Endometrium (tissue), 2 donors: ENCODE measurements around the gene ITPR2.
"Not testable (repeated sequence)": the region's sequence is repeated elsewhere in the genome, so short reads cannot be mapped to it uniquely, and the experiment has no call there.

Experiments used
- FAIRE-seq: peaks from 2 replicates; lab custom pipeline; 2012; peaks lifted over from hg19 to GRCh38; lab: Jason Lieb, UNC
- donor health status: control.
- donor health status: control.

The ITPR2 gene

DNA sequence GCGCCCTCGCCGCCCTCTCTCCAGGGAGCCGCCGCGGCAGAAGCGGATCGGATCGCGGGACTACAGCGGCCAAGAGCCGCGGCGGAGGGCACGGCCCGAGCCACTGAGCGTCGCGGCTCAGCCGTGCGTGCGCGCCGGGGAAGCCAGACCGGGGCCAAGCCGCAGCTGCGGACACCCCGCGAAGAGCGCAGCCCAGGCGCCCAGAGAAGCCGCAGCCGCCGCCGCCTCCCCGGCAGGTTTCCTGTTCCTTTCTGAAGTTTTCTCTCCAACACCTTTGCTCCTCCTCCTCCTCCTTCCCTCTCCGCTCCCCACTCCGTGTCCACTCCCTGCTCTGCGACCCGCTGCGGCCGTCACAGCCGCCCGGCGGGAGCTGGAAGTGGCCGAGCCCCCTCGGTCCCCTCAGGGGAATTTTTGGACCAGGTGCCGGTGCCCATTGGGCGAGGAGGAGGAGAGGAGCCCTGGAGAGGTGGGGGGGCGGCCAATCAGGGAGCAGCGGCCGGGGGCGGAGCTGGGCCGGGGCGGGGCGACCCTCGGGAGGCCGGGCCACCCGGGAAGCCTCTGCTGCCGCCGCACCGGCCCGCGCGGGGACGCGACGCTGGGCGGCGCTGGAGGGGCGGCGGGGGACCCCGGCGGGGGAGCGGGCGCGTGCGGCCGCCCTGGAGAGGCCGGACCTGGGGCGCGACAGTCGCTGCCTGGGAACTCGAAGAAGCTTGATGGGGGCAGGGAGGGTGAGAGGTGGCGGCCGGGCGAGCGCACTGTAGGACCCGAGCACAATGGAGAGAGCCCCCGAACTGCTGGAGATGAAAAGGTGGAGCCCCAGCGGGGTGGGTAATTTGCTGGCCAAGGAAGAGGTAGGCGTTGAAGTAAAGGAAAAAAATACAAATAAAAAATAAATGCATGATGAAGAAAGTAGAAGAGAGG, at the start of gene ITPR2:
ITPR2 (minus strand) TSS at position 373 of the 921 bp plus-strand sequence. CDS start 413 bp downstream, outside the sequence.
- no peak for FAIRE-seq

DNA sequence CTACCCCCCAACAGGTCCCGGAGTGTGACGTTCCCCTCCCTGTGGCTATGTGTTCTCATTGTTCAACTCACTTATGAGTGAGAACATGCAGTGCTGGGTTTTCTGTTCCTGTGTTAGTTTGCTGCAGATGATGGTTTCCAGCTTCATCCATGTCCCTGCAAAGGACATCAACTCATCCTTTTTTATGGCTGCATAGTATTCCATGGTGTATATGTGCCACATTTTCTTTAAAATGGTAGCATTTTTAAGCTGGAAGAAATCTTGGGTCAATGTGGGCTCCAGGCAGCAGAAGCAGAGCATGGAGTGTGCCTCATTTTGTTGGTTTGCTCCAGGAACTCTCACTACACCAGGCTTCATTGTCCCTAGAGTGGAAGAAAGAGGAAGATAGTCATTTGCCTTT, 47.6 kb upstream of the ITPR2 start:
- no peak for FAIRE-seq

DNA sequence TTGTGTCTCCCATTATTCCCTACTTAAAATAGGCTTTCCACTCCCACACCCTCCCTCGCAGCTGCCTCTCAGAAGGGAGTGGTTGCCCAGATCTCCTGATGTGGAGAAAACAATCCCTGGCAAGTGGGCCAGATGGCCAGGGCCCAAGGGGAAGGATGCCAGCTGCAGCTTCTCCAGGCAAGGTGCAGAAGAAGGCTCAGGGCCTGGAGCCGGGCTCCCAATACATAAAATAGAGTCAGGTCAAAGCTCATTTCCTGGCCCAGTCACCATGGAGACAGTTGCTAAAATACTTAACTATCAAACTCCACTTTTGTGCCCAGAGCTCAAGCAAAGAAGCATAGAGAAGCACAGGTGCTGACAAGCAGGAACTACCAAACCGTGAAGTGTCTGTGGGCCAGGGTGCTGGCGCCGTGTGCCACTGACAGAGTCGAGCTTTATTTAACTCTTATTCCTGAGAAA, 45.7 kb upstream of the ITPR2 start:
- no peak for FAIRE-seq

DNA sequence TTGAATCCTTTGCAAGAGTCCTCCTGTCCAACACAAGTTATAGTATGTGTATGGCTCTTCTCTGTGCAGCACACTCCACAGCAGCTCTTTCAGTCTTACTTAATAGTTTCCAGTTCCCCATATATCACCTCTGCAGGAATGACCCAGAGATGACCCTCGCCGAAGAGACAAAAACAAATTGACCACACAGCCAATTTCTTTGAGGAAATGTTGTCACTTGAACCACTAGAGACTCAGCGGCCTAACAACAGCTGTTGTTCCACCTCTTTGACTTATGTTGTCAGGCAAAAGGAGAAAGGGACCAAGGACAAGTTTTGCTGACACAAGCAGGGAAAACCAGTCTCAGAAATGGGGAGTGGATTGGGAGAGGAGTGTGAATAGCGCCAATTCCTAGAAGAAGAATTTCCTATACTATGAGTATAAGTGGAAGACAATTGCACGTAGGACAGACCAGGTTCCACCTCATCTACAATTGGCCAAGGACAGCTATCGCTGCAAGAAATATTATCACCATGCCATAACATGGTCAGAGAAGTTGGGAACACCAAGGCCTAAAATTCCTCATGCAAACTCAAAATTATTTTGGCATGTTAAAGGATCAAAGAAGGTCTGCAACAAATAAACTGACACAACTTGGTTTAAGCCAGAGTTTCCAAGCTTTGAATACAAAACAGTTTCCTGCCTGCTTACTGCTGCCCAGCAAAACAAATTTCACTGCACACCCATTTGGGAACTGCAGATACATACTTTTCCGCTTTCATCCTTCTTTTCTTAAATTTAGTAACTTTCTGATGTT, 41.7 kb upstream of the ITPR2 start:
- no peak for FAIRE-seq

DNA sequence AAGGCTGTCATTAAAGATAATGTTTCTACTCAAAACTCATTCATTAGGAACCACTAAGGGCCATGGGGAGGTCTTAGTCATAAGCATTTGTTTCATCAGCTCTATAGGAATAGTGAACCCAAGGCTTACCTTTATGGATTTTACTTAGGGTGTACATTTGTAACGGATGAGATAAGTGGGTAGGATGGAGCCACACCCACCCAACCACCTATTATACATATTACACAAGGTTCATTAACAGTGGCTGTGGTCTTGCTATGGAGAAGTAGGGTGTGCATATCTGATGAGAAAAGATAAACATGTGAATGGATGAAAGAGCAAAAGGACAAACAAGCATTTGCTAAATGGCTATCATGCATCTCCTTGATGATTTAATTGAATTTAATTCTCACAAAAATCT, 39.6 kb upstream of the ITPR2 start:
- FAIRE-seq = no peak

DNA sequence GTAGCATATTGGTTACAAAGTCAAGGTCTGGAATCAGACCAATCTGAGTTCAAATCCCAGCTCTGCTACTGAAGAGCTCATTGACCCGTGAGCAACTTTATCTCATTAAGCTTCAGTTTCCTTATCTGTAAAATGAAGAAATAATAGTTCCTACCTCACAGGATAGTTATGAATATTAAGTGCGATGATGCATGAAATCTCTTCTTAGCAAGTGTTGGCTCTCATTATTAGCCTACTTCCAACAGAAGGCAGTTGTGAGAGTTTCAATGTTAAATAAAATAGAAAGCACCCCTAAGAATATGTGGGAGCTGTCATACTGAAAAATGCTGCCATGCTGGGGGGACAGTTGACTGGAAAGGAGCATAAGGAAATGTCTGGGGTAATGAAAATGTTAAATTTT, 39.0 kb upstream of the ITPR2 start:
- no peak for FAIRE-seq

DNA sequence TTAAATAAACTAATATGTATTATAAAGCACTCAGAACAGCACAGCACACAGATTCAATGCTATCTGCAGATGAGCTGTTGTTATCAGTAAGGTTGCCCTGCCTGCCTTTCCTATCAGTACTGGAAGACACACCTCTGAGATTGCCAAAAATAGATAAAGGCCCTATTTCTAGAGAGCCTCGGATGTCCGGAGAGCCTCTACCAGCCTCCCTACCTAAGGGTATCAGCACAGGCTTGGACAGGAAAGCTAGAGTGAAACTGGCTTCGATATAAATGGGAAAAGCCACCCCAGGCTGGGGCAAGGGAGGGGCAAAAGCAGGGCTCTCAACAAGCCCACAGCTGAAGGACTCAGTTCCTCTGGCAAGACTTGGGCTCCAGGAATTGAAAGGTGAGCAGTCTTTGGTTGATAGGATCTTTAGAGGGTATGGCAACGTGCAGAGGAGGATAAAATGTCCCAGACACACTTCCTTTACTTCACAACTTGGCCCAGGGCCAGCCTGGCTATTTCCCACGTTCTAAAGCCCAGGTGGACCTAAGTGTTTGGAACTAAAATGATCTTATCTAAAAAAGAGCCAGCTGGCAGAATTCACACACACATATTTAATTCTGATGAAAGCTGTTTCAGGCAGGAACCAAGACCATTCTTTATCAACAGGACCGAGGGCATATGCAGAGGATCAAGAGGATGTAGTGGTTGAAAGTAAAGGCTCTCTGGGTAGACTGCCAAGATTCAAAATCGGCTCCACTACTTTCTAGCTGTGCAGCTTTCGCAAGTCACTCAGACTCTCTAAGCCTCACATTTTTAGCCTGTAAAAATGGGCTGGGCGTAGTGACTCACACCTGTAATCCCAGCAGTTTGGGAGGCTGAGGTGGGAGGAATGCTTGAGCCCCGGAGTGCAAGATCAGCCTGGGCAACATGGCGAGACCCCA, 37.8 kb upstream of the ITPR2 start:
- FAIRE-seq = no peak

DNA sequence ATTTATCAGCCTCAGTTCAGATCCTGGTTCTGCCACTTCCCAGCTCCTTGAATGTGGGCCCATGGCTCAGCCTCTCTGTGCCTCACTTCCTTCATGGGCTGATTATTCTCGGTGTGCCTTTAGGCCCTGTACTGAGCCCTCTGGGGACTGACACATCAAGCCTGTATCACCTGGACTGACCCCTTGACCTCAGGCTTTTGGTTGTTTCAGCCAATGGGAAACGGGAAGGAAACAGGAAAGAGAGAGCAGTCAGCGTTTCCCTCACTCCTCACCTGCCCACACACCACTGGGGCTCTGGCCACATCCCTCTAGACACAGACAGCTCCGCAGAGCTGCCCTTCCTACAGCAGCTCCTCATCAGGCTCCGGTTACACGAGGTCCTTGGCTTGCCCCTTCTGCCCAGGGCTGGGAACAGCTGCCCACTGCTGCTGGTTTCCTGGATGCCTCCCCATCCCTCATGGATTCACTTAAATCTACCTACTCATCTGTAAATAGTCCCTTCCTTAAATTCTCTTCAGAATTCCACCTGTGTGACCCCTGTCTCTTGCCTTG, 37.0 kb upstream of the ITPR2 start:
- FAIRE-seq = no peak

DNA sequence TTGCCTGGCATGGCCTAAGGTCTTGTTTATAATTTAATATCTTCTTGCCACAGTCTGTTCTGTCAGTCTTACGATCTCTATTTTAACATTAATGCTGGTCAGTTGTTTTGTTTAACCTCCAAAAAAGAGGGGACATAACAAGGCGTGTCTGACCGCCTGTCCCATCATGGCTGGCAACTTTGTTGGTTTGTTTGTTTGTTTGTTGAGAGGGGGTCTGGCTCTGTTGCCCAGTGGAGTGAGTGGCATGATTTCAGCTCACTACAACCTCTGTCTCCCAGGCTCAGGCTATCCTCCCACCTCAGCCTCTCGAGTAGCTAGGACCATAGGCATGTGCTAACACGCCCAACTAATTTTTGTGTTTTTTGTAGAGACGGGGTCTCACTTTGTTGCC, 36.1 kb upstream of the ITPR2 start:
- no peak for FAIRE-seq

DNA sequence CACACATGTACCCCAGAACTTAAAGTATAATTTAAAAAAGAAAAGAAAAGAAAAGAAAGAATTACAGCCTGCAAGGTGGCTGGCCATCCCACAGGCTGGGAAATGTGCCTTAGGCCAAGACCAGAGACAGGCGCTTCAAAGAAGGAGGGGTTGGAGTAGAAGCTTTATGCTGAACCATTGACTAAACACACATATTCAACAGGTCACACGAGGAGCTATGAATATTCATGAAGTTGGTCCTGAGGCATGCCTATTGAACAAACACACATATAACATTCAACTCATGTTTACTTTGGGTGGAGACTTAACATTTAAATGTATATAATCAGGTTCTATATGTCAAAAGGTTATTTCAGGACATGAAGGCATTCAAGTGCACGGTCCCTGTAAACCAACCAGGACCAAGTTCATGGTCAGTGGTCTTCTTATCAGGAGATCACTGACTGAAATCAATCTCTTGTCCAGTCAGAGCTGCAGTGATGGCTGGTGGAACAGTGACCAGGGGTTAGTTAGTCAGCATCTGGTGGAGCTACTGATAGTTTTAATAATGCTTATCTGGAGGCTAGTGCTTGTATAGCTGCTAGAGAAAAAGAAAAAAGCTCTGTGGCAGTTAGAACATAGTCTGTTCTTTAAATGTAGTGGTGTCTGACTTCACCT, 35.6 kb upstream of the ITPR2 start:
- FAIRE-seq = no peak

DNA sequence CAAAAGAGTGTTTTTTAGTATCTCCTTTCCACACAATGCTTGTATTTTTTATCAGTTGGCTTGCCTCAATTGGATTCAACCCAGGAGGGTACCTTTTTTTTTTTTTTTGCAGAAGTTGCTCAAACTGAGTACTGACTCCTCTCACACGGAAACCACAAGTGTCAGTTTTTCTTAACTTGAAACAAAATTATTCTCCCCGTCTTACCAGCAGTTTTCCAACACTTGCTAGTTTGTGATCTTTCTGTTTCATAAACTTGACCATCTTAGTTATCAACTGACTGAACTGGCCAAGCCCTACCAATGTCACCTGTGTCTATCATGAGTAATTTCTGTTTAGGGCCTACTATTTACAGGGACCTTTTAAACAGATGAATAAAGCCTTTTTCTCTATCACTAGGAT, 34.1 kb upstream of the ITPR2 start:
- no peak for FAIRE-seq

DNA sequence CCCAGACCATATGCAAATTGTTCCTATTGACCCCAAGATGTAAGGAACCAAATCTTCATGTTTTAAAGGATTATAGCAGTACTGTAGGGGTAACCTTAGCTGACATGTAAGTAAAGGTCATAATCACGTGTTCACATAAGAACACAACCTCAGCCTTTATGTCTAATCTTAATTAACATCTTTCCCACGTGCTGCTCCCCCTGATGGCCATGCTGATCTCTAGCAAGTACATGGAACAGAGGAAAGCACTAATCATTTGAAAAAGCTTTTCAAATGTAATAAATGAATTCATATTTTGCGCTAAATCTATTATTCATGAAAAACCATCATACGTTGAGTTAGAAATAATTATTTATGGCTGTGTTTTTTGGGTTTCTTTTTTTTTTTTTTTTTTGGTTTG, 30.5 kb upstream of the ITPR2 start:
- FAIRE-seq = no peak

DNA sequence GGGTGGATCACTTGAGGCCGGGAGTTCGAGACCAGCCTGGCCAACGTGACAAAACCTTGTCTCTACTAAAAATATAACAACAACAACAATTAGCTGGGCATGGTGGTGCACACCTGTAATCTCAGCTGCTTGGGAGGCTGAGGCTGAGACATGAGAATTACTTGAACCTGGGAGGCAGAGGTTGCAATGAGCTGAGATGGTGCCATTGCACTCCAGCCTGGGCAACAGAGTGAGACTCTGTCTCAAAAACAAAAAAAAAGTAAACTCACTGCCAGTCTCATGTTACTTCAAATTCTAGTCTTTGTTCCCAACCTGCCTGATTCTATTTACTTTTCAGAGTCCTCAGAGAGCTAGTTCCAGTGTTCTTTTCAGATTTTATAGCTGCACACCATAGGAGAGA, 29.8 kb upstream of the ITPR2 start:
- not testable (repeated sequence) for FAIRE-seq

DNA sequence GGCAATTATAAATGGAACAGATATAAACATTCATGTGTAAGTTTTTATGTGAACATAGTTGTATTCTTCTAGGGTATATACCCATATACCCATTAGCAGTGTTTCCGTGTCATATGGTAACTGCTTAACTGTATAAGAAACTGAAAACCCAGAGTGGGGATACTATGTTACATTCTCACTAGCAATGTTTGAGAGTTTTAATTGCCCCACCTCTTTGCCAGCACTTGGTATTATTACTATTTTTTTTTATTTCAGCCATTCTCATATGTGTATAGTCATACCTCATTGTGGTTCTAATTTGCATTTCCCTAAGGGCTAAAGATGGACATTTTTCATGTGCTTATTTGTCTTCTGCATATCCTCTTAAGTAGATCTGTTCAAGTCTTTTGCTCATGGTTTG, 28.7 kb upstream of the ITPR2 start:
- FAIRE-seq = no peak

DNA sequence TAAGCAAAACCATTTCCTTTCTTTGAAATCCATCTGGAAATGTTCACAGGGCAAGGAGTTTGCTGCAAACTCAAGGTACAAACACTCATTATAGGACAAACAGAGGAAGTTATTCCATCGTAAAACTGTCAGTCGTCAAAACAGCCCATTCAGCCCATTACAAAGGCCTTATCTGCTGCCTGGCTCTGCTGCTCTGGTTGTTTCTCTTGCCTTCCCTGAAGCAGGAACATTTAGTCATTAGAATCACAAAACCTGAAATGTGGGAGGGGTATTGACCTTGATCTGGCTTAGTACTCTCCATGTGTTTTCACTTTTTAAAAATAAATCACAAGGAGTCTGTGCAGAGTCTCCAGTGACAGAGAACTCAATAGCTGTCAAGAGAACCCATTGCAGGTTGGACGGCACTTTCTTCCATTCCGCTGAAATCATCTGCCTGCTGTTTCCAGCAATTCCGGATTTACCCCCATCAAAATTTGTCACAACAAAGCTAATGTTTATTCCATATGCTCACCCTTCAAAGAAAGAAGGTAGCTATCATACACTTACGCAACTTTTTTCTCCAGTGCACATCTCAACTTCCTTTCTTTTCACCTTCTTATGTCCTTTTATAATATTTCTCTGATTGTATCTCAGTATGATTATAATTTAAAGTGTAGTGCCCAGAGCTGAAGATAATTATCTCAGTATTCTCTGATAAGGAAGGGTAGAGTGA, 24.6 kb upstream of the ITPR2 start:
- FAIRE-seq = no peak

DNA sequence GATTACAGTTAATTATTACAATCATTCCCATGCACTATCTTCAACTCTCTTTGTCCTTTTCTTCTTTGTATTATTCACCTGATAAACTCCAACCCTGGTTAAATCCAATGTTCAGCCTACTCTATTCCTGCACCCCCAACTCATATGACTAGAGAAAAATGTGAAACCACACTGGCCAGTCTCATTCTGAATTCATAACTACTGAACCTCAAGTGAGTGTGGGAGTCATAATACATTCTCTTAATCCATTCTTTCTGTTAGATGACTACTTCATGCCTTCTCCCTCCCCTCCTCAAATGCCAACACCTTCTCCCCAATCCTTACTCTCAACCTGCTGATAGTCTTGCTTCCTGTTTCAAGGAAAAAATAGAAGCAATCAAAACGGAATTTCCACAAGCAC, 22.3 kb upstream of the ITPR2 start:
- no peak for FAIRE-seq

DNA sequence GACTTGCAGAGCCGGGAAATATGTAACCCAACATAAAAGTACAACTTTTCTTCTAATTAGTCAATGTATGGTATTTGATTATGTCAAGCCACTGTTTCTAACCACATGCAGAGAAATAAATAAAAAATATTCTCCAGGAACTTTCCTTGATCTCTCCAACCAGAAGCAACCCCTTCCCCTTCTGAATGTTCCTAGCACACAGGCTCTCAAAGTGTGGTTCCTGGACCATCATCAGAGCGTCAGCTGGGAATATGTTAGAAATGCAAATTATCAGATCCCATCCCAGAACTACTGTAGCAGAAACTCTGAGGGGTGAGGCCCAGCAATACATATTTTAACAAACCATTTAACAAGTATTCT, 21.0 kb upstream of the ITPR2 start:
- FAIRE-seq = no peak

DNA sequence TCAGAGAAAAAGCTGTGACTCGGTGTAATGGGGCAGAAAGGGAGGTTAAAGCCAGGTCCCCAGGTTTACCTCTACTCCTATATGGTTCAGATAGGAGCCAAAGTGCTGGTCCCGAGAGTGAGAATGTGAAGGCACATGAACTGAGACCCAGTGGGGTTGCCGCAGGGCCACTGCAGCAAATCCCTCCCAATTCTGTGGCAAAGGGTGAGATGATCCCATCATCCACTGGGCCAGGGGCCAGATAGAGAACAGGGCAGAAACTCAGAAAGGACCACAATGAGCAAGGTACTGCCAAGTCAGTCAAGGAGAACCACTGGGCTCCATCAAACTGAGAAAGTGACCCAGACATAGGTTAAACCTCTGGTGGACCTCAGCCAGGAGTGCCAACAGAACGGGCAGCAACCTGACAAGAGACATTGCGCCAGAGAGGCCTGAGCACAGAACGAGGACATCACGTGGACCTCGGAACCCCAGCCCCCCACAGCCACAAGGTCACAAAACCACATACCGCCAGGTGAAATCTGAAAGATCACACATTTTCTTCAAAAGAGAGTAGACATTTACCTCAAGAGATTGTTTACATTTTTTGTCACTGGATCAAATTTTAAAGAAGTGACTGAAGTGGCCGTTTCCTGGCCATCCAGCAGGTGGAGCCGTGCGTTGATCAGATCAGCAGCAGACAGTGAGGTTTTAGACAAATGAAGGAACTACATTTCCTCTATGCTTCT, 20.5 kb upstream of the ITPR2 start:
- FAIRE-seq = peak; percentile 86

DNA sequence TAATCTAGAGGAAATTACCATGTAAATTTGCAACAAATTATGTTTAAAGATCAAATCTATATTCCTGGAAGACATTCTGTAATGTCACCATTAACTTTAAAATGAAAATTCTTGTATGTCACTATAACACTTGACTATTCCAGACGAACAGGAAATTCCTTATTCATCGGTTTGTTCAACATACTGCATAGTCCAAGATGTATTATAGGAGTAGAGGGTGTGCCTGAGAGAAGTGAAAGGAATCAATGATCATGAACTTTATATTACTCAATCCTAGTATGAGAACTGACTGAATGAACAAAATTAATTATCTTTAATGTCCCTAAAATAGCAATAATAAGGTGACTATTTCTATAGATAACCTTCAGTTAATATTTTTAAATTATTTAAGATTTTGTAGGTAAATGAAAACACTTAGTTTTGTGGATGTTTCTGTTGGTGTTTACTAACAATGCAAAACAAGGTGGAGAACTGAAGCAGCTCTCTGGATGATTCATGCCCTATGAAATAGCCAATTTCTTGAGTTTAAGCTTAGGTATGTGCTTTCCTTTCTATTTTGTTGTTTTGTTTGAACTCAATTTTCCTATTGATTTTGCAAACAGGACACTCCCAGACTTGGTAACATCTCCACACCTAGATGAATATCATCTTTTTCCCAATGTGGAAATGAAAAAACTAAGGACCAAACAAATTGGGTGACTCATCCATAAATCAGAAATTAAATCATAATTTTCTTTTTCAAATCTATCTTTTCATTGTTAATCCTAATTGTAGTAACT, 18.2 kb upstream of the ITPR2 start:
- no peak for FAIRE-seq
